HG03139 (cell line): ENCODE data around the gene MID1.
"Not testable (repeated sequence)": the region's sequence is repeated elsewhere in the genome, so short reads cannot be mapped to it uniquely, and the experiment has no call there.

Experiments used
- ATAC-seq: cut with Tn5 transposase; IDR thresholded peaks from one replicate; pipeline ENCODE4 v1.9.1; 2021; ENCODE audit not compliant: unreplicated experiment

Gene MID1

DNA sequence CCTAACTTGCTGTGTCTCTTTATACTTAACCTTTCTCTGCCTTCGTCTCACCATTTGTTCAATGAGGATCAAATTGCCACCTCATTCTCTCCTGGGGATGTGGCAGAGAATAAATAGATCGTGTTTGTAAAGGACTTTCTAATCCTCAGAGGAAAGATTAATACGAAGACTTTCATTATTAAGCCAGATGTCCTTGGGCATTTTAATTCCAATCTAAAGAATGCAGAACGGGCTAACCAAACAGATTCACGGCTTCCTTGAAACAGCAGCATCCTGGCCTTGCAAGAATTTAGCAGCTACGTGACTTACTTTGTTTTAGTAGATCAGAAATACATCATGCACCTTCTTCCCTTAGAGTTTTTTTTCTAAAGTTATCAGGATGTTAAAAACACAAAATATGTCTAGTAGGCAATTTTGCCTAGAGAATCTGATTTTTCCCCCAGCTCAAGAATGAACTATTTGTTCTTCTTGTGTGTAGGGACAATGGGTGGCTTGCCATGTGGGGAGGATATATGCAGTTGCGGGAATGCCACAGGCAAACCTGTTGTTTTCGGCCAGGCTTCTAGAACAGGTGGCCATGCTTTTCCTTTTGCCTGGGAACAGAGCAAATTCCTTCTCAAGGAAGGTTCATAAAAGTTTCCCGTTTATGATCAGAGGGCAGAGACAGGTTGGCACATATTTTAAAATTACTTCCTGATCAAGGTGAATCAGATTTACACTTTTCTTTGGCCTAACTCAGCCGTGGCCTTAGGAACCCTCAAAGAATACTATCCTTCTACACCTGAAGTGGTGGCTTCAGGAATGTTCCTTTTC lies 3.0 kb downstream of the MID1 start:
- ATAC-seq, result no peak

DNA sequence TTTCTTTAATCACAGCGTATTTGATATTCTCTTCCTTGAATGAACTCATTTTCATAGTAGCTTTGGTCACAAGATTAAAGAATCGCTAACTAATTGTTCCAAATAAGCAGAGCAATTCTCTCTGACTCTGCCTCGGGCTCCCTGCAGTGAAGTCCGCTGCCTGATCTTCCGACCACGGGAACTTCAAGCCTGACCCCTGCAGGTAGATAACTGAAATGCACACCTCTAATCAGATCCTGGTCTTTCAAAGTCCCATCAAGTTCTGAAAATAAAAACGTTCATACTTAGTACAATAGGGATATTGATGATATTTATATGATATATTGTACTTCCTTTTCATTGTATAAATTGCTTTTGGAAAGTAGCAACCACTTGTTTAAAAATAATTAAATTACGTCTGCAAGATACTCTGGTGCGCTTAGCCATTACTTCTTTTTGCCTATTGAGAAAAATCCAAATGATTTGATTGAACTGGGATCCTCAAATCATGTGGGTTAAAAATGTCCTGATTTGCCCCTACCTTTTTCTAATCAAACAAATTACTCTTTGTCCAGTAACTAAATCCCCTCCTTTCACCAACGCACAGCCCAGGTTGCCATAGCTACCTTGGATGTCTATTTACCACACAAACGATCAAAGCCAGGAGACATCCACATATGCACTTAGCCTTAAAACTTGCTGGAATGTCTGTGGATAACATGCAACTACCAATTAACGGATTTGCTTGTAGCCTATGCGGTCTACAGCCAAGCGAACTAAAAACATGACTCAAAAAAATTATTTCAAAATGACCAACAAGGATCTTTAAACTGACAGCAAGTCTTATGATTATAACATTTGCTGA lies 4.2 kb downstream of the MID1 start:
- ATAC-seq, result no peak

DNA sequence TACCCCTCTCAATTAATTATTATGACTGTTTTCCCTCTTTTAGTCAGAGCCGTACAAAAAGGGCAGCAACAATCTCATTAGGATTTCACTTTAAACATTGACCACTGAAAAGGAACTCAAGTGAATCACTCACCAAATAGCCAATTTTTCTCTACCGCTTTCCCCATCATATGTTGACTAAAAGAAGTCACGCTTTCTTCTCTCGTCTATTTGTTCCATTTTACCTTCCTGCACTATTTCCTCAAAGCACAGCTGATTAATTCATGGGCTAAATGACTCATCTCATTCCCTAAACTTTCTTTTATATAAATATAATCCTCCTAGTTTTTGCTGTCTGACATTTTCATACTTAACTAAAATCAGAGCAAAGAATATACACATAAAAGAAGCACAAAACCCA lies 8.2 kb downstream of the MID1 start:
- ATAC-seq, result no peak

DNA sequence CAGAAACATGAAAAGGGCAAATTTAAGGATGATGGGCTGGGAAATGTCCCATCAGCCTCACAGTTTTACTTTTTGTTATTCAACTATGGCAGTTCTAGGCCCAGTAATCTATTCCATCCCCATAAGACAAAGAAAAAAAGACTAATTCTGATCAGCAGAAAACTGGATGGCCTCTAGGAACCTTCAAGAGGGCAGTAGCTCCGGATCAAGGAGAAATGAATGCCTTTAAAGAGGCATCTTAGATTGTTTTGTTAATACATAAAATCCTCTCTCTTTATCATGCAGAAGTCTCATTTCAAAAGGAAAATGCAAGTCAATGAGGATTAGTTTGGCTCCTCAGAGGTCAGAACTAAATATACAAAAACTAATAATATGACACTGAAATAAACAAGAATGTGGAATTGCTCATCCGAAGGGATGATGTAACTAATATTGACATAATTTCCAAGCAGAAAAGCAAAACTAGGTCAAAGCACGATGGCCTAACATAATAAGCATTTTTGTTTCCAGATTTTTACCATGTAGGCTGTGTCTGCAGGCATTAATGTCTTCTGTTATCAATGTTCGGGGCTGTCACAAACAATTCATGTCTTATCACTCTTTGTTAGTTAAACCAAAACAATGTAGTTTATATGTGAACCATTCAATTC lies 8.8 kb downstream of the MID1 start:
- no peak for ATAC-seq

DNA sequence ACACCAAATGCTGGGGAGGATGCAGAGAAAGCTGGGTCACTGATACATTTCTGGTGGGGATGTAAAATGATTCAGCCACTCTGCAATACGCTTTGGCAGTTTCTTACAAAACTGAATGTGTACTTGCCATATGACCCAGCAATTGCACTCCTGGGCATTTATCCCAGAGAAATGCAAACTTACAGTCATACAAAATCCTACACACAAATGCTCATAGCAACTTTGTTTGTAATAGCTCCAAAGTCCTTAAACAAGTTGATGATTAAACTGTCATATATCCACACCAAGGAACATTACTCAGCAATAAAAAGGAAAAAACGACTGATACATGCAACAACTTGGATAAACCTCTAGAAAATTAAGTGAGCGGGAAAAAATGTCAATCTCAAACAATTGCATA lies 12.3 kb downstream of the MID1 start:
- no peak for ATAC-seq

DNA sequence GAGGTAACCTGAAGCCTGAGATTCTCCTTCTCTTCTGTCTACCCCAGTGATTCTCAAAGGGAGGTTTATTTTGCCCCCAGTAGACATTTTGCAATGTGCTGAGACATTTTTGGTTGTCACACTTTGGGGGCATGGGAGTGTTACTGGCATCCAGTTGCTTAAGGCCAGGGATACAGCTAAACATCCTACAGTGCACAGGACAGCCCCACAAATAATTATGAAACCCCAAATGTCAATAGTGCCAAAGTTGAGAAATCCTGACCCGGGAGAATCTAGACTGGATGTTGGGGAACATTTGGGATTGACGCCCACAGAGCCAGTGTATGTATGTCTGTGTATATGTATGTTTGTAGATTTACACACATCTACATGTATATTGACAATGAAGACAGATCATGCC lies 13.2 kb downstream of the MID1 start:
- ATAC-seq, result no peak

DNA sequence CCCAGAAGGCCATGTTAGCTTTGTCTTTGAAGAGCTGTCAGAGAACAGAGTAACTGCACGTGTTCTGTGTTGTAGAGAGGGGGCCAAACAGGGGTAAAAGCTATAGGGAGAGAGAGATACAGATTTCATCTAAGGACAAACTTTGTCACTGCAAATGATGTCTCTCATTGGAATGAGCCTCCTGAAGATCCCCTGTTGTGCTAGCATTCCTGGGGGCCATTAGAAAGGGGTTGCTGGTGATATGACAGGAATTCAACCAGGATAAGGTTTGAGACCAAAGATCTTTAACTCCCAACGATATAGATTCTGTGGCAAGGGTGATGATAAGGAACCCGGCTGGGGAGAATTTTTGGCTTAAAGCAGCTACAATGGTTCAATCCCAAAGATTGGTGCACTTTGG lies 16.8 kb downstream of the MID1 start:
- no peak for ATAC-seq

DNA sequence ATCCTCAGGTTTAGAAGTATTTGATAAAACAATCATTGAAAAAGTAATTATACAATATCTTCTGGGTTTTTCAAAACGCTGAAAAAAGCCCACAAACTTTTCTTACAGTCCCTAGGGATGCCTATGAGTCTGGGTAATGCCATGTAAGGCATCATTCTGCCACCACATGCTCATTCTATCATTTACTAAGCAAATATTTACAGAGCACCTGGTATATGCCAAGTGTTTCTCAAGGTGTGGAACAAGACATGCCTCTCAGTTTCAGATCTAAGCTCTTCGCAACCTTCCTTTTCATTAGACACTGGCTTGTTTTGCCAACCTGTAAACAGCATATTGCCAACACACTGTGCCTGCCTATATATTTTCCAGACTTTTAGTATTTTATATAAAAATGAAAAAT lies 17.7 kb downstream of the MID1 start:
- no peak for ATAC-seq

DNA sequence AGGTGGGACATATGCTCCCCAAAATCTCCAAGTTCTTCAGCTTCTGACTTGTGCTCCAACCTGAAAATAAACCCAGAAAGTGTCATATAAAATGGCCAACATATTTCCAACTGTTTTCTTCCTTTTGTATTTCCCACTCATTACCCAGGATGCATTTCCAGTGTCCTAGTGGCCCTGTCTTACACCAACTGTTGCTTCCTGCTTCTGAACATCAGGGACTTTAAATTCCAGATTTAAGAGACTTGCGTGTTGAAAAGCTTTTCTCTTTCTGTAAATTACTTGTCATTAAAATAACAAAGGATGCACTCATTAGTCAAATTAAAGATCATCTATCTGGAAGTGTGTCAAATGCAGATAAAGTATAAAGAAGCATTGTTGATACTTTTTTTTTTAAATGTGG lies 19.9 kb downstream of the MID1 start:
- ATAC-seq, result no peak

DNA sequence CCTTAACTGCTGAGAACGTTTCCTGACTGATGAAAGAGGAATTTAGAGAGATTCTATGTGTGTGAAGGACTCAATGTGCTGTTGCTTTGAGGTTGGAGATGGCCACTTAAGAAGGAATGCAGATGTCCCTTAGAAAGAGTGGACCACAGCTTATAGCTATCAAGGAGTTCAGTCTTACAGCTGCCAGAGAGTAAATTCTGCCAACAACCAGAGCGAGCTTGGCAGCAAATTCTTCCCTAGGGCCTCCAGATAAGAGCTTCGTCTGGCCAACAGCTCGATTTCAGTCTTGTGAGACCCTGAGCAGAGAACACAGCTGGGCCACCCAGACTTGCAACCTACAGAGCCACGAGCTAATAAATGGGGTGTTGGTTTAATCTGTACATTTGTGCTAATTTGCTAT lies 21.8 kb downstream of the MID1 start:
- ATAC-seq, result no peak

DNA sequence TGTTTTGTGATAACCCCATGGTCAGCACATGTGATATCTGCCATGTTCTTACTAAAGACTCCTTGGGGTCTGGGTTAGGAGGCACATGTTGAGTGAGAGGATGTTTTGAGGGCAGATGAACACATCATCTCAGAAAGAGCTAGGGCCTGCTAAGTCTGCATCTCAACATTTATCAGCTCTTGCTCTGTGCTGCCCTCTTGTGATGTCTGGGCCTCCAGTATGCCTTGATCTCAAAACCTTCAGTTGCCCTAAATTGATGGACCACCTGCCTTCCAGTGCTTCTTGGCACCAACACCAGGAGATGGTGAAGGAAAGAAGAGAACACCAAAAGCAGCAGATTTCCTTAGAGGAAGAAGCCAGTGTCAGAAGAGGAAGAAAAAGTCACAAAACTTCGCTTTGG lies 22.5 kb downstream of the MID1 start:
- ATAC-seq, result no peak

DNA sequence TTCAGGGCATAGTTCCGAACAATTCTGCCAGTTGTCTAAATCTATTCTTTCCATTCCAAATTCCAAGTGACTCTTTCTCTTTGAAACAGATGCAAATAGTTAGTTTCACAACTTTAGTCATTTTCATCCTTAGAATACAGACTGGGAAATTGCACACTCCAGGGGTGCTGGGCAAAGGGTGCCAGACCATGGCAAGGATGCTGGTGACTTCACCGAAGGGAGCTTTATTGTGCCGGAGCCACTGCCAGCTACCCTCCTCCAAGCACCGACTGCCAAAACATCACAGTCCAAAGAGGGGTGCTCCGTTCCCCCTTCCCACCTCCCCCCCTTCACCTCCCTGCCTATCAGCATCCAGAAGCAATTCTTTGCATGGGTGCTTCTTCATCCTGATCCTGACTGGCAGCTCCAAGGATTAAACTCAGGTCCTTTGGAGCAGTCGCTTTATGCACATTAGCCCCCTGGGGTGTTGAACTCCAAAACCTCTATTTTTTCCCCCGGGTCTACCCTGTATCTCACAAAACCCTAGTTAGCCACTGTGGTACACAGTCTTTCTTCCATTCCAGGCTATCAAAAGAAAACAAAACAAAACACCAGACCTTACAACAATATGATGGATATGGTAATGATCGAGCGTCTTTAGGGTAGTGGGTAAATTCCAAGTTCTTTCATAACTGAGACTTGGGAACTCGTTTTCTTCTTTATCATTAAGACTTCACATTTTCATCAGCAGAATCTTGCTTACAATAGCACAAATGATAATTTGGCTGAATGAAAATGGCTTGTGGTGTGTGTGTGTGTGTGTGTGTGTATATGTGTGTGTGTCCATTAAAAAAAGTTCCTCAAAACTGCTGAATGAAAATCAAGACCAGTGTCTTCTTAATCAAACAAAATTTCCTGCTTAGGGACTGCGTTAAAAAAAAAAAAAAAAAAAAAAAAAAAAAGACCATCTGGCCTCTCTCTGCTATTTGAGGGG lies 28.7 kb downstream of the MID1 start:
- ATAC-seq, result no peak

DNA sequence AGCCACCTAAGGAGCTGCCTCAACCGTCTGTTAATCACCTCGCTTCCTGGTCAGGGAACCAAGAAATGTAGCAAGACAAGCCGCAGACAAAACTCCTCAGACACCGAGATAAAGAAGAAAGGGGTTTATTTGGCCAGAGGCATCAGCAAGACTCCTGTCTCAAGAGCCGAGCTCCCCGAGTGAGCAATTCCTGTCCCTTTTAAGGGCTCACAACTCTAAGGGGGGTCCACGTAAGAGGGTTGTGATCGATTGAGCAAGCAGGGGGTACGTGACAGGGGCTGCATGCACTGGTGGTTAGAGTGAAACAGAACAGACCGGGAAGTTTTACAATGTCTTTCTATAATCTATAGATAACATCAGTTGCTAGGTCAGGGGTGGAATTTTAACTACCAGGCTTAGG lies 30.6 kb downstream of the MID1 start:
- ATAC-seq, result not testable (repeated sequence)

DNA sequence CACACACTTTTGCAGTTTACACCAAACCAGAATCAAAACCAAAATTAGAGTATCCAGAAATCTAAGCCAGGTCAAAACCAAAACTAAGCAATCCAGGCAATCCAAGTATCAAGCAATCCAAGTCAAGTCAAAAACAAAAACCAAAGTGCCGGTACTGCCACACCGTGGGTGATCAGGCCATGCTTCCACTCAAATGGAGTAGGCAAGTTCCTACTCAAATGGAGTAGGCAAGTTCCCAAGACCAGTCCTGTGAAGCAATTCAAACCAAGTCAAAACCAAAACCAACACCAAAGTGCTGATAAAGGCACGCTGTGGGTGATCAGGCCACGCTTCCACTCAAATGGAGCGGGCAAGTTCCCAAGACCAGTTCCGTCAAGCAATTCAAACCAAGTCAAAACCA lies 31.3 kb downstream of the MID1 start:
- ATAC-seq, result no peak

DNA sequence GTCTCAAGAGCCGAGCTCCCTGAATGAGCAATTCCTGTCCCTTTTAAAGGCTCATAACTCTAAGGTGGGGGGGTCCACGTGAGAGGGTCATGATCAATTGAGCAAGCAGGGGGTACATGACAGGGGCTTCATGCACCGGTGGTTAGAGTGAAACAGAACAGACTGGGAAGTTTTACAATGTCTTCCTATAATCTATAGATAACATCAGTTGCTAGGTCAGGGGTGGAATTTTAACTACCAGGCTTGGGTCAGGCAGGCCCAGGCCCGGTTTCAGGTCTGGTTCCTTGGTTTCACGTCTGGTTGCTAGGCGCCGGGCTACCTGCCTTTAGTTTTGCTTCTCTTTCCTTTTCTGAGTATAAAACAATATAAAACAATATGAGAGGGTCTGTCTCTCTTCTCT lies 35.5 kb downstream of the MID1 start:
- ATAC-seq, result not testable (repeated sequence)

DNA sequence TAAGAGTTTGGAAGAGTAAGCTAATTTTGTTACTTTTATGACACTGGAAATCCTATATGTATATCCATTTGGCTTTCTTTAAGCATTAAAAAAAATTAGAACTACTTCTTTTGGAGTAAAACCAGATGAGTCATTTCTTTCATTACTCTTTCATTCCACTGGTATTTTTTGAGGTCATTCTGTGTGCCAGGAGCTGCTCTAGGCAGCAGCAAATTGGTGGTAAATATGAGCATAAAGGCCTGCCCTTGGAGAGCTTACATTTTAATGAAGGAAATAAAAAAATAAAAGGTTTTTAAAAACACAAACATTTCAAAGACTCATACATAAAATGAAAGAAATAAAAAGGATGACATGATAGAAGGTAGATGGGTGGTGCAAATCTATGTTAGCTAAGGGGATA lies 37.4 kb downstream of the MID1 start:
- no peak for ATAC-seq

DNA sequence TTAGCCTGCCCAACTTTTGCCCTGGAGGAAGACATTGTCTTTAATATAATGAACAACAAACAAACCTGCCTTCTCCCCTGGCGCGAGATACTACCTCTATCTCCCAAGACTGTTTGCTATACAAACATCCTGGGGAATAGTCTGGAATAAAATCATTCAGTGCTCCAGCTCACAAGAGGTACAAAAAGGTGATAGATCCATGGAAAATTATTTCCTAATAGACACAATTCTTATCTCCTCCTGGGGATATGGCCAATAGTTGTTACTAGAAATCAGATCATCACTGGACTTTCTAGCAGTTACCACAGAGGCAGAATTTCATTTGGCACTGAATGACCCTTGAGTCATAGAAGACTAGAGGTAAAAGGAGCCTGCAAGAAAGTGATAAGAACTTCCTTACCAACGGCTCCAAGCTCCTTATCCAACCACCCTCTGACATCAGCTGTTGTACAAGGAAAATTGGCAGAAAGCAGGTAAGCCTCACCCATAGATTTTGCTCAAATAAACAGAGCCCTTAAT lies 38.1 kb downstream of the MID1 start:
- ATAC-seq, result no peak

DNA sequence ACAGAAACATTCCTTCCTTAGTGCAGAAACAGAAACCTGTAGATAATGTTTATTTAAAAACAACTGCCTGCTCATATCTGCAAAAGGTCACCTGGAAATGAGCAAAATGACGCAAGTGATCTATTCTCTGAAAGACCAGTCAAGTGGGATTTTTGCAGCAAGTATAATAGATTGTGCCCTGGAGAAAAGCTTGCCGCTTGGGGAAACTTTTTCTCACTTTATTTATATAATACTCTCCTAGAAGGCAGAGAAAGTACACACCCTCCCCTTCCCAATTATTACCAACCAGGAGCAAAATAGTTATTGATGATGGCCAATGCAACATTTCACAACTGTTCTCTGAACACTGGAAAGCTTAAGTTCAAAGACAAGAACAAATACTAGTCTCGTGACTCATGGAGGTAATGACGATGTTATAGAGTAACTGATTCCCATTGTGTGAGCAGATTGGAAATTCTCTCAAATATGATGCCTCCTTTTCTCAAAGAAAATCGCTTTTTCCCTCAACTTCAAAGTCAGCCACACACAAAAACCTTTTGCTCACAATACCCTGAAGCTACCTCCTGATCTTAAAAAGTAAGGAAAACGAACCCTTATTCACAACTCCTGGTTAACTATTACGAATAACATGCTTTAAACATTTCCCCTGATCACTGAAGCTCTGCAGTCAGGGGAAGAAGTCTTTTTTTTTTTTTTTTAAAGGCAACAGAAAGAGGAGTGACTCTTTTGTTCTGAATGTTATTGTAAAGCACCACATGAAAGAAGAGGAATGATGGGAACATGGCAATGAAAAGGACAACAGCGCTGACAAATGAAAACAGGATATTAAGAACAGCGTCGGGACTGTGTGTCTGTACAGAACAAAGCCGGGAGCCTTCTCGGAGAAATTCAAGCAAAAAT lies 41.0 kb downstream of the MID1 start:
- ATAC-seq, result no peak

DNA sequence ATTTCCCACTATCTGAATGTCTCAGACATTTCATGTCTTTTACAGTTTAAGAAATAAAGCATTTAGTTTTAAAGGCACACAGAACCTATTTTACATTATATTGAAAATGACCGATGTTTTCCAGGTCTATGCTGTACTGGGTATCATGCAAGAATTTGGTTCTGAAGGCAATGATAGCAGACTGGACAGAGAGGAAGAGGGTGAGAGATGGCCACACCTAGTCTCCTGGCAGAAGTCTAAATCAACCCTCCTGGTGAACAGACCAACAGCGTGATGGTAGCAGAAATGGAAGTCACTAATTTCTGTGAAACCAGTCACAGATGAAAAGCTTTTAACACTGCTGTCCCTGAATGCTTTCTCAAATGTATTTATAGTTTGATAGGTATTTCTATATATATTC lies 41.9 kb downstream of the MID1 start:
- no peak for ATAC-seq

DNA sequence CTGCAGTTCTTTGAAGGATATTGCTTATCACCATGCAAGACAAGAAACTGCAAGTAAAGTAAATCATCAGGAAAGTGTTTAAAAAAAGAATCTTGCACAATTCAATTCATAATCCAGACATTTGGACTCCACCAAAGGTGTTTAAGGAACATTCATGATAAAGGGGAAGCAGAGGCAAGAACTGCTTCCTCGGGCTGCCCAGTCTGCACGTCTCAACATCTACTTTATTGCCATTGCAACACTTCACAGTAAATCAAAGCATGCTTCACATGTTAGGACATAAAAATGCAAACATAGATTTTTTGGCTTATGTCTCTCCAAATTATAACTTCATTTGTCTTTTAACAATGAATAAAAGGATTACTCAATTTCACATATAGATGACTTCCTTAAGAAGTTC lies 42.5 kb downstream of the MID1 start:
- ATAC-seq, result no peak
